H1 (cell line): ENCODE measurements around the gene CALR. TPM values are rescaled to one million over a fixed set of nuclear protein-coding genes. Genes with fewer than 3 reads are reported as not detected.

Experiments used
- CTCF ChIA-PET: fragments of 300-600 bp; sonication (Branson Sonifier 250); formaldehyde crosslinking; loops from one replicate; lab custom pipeline; 2021; ENCODE audit not compliant: partially characterized antibody; lab: Charles Lee
- POLR2A ChIA-PET: fragments of 300-600 bp; sonication (Branson Sonifier 250); formaldehyde crosslinking; loops from one replicate; lab custom pipeline; 2021; ENCODE audit warnings: inconsistent platforms; ENCODE audit not compliant: partially characterized antibody; lab: Charles Lee
- DNase-seq, 2 experiments: peaks; one replicate each; pipeline versions ENCODE4 v3.0.0 to v3.0.0-alpha.2; 2010 to 2022; ENCODE audit warnings: low spot score in 2 of 2, low read depth in 1 of 2, mixed read lengths in 1 of 2
- FAIRE-seq: peaks from 2 replicates; lab custom pipeline; 2011; peaks lifted over from hg19 to GRCh38; lab: Jason Lieb, UNC
- H2AFZ ChIP-seq: 2 replicates; pipeline ENCODE4 v1.8.1; 2012; ENCODE audit warnings: low read length, inconsistent platforms
- H2AK5ac ChIP-seq: 2 replicates; pipeline ENCODE4 v1.6.1; 2013; ENCODE audit warnings: low read depth, low read length
- H2BK120ac ChIP-seq: replicated peaks from 2 replicates; pipeline ENCODE3; 2013; ENCODE audit warnings: low read depth, low read length, inconsistent platforms
- H2BK12ac ChIP-seq: 2 replicates; pipeline ENCODE4 v1.6.1; 2013; ENCODE audit warnings: low read depth, low read length
- H2BK15ac ChIP-seq: 2 replicates; pipeline ENCODE4 v1.6.1; 2013; ENCODE audit warnings: low read length
- H2BK20ac ChIP-seq: 2 replicates; pipeline ENCODE4 v1.6.1; 2013; ENCODE audit warnings: low read length
- H2BK5ac ChIP-seq: 2 replicates; pipeline ENCODE4 v1.6.1; 2013; ENCODE audit warnings: low read depth, low read length
- H3K14ac ChIP-seq: 2 replicates; pipeline ENCODE4 v1.6.1; 2013; ENCODE audit warnings: inconsistent platforms; ENCODE audit not compliant: insufficient read length
- H3K18ac ChIP-seq: 2 replicates; pipeline ENCODE4 v1.6.1; 2013; ENCODE audit warnings: low read length; ENCODE audit errors: extremely low read depth
- H3K23ac ChIP-seq: 2 replicates; pipeline ENCODE4 v1.6.1; 2013; ENCODE audit warnings: inconsistent platforms; ENCODE audit not compliant: insufficient read length
- H3K23me2 ChIP-seq: 2 replicates; pipeline ENCODE4 v1.6.1; 2013; ENCODE audit warnings: low read depth, low read length
- H3K27ac ChIP-seq: 2 replicates; pipeline ENCODE4 v1.6.1; 2011; ENCODE audit warnings: low read depth, low read length, inconsistent platforms
- H3K27me3 ChIP-seq, 4 experiments: replicated peaks in 1 of 4; 1 replicate in 1 of 4; 2 replicates in 3 of 4; pipeline versions ENCODE4 v1.6.1 to v1.8.1; 2011 to 2013; ENCODE audit warnings: low read length in 3 of 4, mild to moderate bottlenecking in 3 of 4, inconsistent platforms in 2 of 4, mixed read lengths in 2 of 4, moderate library complexity in 1 of 4; ENCODE audit not compliant: control insufficient read depth in 3 of 4, insufficient read depth in 3 of 4; ENCODE audit errors: extremely low read depth in 1 of 4
- H3K36me3 ChIP-seq, 4 experiments: 2 replicates each; pipeline versions ENCODE4 v1.6.1 to v1.8.1; 2011 to 2013; ENCODE audit warnings: mild to moderate bottlenecking in 4 of 4, low read length in 3 of 4, moderate library complexity in 2 of 4, control low read depth in 1 of 4, inconsistent platforms in 1 of 4; ENCODE audit not compliant: insufficient read depth in 4 of 4, control insufficient read depth in 2 of 4
- H3K4ac ChIP-seq: replicated peaks from 2 replicates; pipeline ENCODE3; 2013; ENCODE audit warnings: low read length, low read depth, mixed read lengths, inconsistent platforms; ENCODE audit not compliant: insufficient read length
- H3K4me1 ChIP-seq, 4 experiments: replicated peaks in 1 of 4; 1 replicate in 1 of 4; 2 replicates in 3 of 4; pipeline versions ENCODE4 v1.6.1 to v1.8.1; 2011 to 2013; ENCODE audit warnings: low read length in 3 of 4, inconsistent platforms in 2 of 4, mixed read lengths in 1 of 4; ENCODE audit not compliant: insufficient read depth in 4 of 4, control insufficient read depth in 3 of 4
- H3K4me2 ChIP-seq, 2 experiments: 2 replicates each; pipeline versions ENCODE4 v1.6.1 to v1.8.1; 2011 to 2013; ENCODE audit warnings: low read depth in 2 of 2, low read length in 2 of 2, control low read depth in 1 of 2, inconsistent platforms in 1 of 2, mild to moderate bottlenecking in 1 of 2; ENCODE audit not compliant: insufficient read depth in 1 of 2
- H3K4me3 ChIP-seq, 4 experiments: fragments of 200-600, 300-600 bp in 1 of 4; sonication (generic), shearing (Covaris generic), sonication (Bioruptor Twin) in 1 of 4; 2 replicates each; pipeline versions ENCODE4 v1.5.1 to v1.8.1; 2011 to 2016; ENCODE audit warnings: low read length in 4 of 4, low read depth in 3 of 4, control low read depth in 2 of 4, inconsistent platforms in 2 of 4, mild to moderate bottlenecking in 2 of 4, mixed read lengths in 1 of 4, moderate library complexity in 1 of 4; ENCODE audit not compliant: insufficient read depth in 2 of 4; ENCODE audit errors: extremely low read depth in 1 of 4
- H3K56ac ChIP-seq: replicated peaks from 2 replicates; pipeline ENCODE3; 2013; ENCODE audit warnings: low read depth, mild to moderate bottlenecking, mixed read lengths, low read length, inconsistent platforms; ENCODE audit not compliant: insufficient read length
- H3K79me1 ChIP-seq: 2 replicates; pipeline ENCODE4 v1.6.1; 2013; ENCODE audit warnings: low read depth, low read length, control low read depth
- H3K79me2 ChIP-seq, 2 experiments: 2 replicates each; pipeline versions ENCODE4 v1.6.1 to v1.8.1; 2012 to 2013; ENCODE audit warnings: low read length in 2 of 2, mild to moderate bottlenecking in 2 of 2, inconsistent platforms in 1 of 2; ENCODE audit not compliant: insufficient read depth in 2 of 2, control insufficient read depth in 1 of 2
- H3K9ac ChIP-seq, 4 experiments: replicated peaks in 1 of 4; 1 replicate in 1 of 4; 2 replicates in 3 of 4; pipeline versions ENCODE4 v1.6.1 to v1.8.1; 2011 to 2013; ENCODE audit warnings: low read depth in 3 of 4, low read length in 3 of 4, control low read depth in 2 of 4, mild to moderate bottlenecking in 2 of 4, moderate library complexity in 2 of 4, inconsistent platforms in 1 of 4; ENCODE audit errors: extremely low read depth in 1 of 4
- H3K9me3 ChIP-seq, 2 experiments: 2 replicates each; pipeline versions ENCODE4 v1.6.1 to v1.8.1; 2012 to 2013; ENCODE audit warnings: mild to moderate bottlenecking in 2 of 2, moderate library complexity in 2 of 2, control low read depth in 1 of 2, inconsistent platforms in 1 of 2, low read depth in 1 of 2, low read length in 1 of 2, mixed read lengths in 1 of 2; ENCODE audit not compliant: insufficient read depth in 2 of 2
- H4K20me1 ChIP-seq, 2 experiments: replicated peaks in 1 of 2; 2 replicates each; pipeline versions ENCODE3 to v1.8.1; 2011 to 2013; ENCODE audit warnings: inconsistent platforms in 2 of 2, low read length in 2 of 2, mild to moderate bottlenecking in 1 of 2; ENCODE audit not compliant: insufficient read depth in 2 of 2, control insufficient read depth in 1 of 2
- H4K5ac ChIP-seq: 2 replicates; pipeline ENCODE4 v1.6.1; 2013; ENCODE audit warnings: low read length, low read depth, mixed read lengths, inconsistent platforms; ENCODE audit not compliant: insufficient read length
- H4K8ac ChIP-seq: 2 replicates; pipeline ENCODE4 v1.8.0; 2013; ENCODE audit warnings: mild to moderate bottlenecking, moderate library complexity, low read length, inconsistent platforms; ENCODE audit not compliant: insufficient read depth; ENCODE audit errors: extremely low read depth
- H4K91ac ChIP-seq: replicated peaks from 2 replicates; pipeline ENCODE3; 2013; ENCODE audit warnings: low read length, mixed read lengths, inconsistent platforms; ENCODE audit not compliant: insufficient read length
- EGR1 ChIP-seq: IDR thresholded peaks from 2 replicates; pipeline ENCODE4 v1.6.1; 2011; ENCODE audit warnings: low read depth, low read length, borderline replicate concordance
- POLR2A ChIP-seq, 2 experiments: IDR thresholded peaks; 1 replicate in 1 of 2; 2 replicates in 1 of 2; pipeline ENCODE4 v1.6.1; 2011; ENCODE audit warnings: low read depth in 2 of 2, low read length in 2 of 2, mild to moderate bottlenecking in 2 of 2; ENCODE audit errors: control extremely low read depth in 1 of 2
- POLR2AphosphoS5 ChIP-seq: IDR thresholded peaks from 2 replicates; pipeline ENCODE4 v1.6.1; 2011; ENCODE audit warnings: low read depth, low read length
- POU5F1 ChIP-seq: IDR thresholded peaks from 2 replicates; pipeline ENCODE4 v1.6.1; 2011; ENCODE audit warnings: low read depth, mild to moderate bottlenecking, low read length, moderate library complexity
- WGBS, 2 experiments: shearing (Covaris generic) in 1 of 2; methylation state at CpG; one replicate each; pipeline versions ENCODE4 v1.1.6 to v1.1.7; 2013 to 2015; ENCODE audit warnings: low lambda C conversion rate in 2 of 2, mixed read lengths in 2 of 2, inconsistent platforms in 1 of 2, low coverage in 1 of 2, missing lambda C conversion rate in 1 of 2; ENCODE audit not compliant: insufficient replicate concordance in 2 of 2, insufficient coverage in 1 of 2, insufficient read length in 1 of 2; ENCODE audit errors: extremely low coverage in 1 of 2, missing lambda C conversion rate in 1 of 2; 5-methylcytosine and 5-hydroxymethylcytosine counted together
- polyA plus RNA-seq, 7 experiments: library from polyadenylated mRNA; depleted of rRNA in 3 of 7; stranded (reverse) in 5 of 7; unstranded in 2 of 7; fragments of >200 nt in 5 of 7; fragments of 200-250 nt in 2 of 7; gene quantifications; 1 replicate in 5 of 7; 2 replicates in 1 of 7; 4 replicates in 1 of 7; pipeline versions ENCODE4 v1.2.1 to v1.2.3, GENCODE V29; 2011 to 2013; ENCODE audit warnings: missing spikeins in 2 of 7, mixed read lengths in 2 of 7
- total RNA-seq: library from RNA; stranded (reverse); fragmentation: NEBNext Ultra II Directional; extraction: Animal tissue kit (Norgen Biotek cat#: 25700); gene quantifications from 2 replicates; pipeline ENCODE4 v1.2.1, GENCODE V29; 2021

The CALR gene
- total and polyA plus RNA-seq, 2 of the 8 experiments (the other 6 are each of a cell fraction or from before 2014, with no cell fraction given) = 591 to 1,155 TPM

DNA sequence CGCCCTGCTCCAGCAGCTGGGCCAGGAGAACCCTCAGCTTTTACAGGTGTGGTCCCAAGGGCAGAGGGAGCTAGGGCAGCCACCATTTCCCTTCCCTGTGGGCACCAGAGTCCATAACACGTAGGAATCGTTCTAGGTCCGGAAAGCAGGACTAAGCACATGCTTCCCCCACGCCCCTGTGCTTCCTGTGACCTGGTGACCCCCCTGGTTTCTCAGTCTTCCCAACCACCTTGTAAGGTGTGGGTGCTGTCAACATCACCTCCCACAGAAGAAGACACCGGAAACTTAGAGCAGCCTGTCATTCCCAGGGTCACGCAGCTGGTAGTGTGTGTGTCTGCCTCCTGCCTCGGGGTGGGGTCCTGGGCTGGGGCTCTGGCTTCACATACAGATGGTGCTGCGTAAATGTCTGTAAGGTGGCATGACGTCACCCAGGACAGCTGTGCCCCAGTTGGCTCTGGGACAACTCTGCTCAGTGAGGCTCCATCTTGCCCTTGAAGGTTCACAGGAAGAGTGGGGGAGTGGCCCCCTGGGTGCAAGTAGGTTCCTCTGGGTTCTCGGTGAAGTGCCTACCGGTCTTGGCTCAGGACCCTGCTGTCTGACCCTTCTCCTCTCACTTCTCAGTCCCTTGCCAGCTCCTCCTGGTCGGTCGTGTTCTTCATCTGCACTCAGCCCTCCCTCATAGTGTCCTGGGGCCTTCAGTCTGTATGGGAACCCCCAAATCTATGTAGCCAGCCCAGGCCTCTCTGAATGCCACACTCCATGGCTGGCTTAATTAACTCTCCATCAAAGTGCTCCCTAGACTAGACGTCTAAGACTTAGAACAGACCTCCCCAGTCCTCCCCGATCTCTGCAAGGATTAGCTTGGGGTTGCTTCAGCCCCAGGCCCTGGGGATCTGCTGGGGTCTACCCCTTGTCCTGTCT is 11.2 kb downstream of the CALR start:
- H3K79me1 ChIP-seq = peaks cover 2% of the 10 kb centered on the region; the same call in 1 of the 2 replicates
- no peak overlapping the region for H2BK20ac ChIP-seq
- H2AFZ ChIP-seq = no peak overlapping the region
- no peak overlapping the region for H3K27ac ChIP-seq
- no peak overlapping the region for H3K4me3 ChIP-seq
- H2BK120ac ChIP-seq = no peak overlapping the region
- peak; percentile 27; the same call in 1 of the 2 replicates for TF ChIP-seq POLR2AphosphoS5
- TF ChIP-seq POU5F1 = no peak
- no peak for TF ChIP-seq EGR1
- 0 out of 3 replicates have a peak, but pooled peaks of 1 of the 2 experiments have one; percentile 44 for TF ChIP-seq POLR2A (IDR thresholded peaks at IDR 0.05; ENCODE audit: control extremely low read depth in 1 of 2, low read depth in 2 of 2, low read length in 2 of 2)
- no peak overlapping the region for H4K5ac ChIP-seq
- no peak overlapping the region for H3K18ac ChIP-seq
- 93% methylated on average over 16 of the region's 16 CpGs; no CpG with 5 or more reads in 1 of the 2 experiments for WGBS, 2 experiments
- DNase-seq (no peak), FAIRE-seq (no peak)
- H2BK5ac ChIP-seq = no peak overlapping the region
- no peak overlapping the region for H2BK15ac ChIP-seq
- H3K36me3 ChIP-seq = peaks cover 19 to 63% (median 32%) of the 10 kb centered on the region in 4 experiments
- no peaks in the 10 kb centered on the region for H3K23me2 ChIP-seq
- H3K79me2 ChIP-seq = peaks cover 0 to 23% of the 10 kb centered on the region in 2 experiments; a peak in 2 of 4 replicates
- H4K20me1 ChIP-seq = peaks cover 0 to 5% of the 10 kb centered on the region in 2 experiments
- ChIA-PET CTCF (interaction anchor here (0.6 to 3.1 kb wide), 3 partner anchors 16 to 121 kb away, joined by 3 to 18 read pairs (median 4); no protein-coding TSS in a partner anchor), POLR2A (interaction anchor here (0.7 to 8.1 kb wide), 8 partner anchors 11 to 1574 kb away, joined by 3 to 71 read pairs (median 5); partner anchors contain the start of gene CALR)
- H3K56ac ChIP-seq = no peak overlapping the region
- H3K9me3 ChIP-seq = no peaks in the 10 kb centered on the region
- no peak overlapping the region for H3K14ac ChIP-seq
- no peak overlapping the region for H3K9ac ChIP-seq
- H4K8ac ChIP-seq = no peak overlapping the region
- H3K4ac ChIP-seq = no peak overlapping the region
- no peak overlapping the region for H2AK5ac ChIP-seq
- H3K4me1 ChIP-seq = peaks cover 0 to 3% (median 0%) of the 10 kb centered on the region in 4 experiments; a peak in 1 of 7 replicates
- no peak overlapping the region for H3K4me2 ChIP-seq
- H4K91ac ChIP-seq = no peak overlapping the region
- no peak overlapping the region for H3K23ac ChIP-seq
- no peaks in the 10 kb centered on the region for H3K27me3 ChIP-seq
- no peak overlapping the region for H2BK12ac ChIP-seq
